Measurements from ENCODE around the gene PARD3. TPM values are rescaled to one million over a fixed set of nuclear protein-coding genes. Genes with fewer than 3 reads are reported as not detected.
A peak's percentile ranks its signal among the peaks of the same experiment; 100 is the strongest.

PARD3 gene
- total RNA-seq, 4 donors from 2014 or later, result 115 to 226 (median 141) TPM

GRCh38 chr10:34637418-34637911 lies 177.6 kb downstream of the PARD3 start:
- Histone ChIP-seq H3K27ac (no peak overlapping the region), H3K4me1 (peaks cover 32% of the 10 kb centered on the region), H3K27me3 (no peaks in the 10 kb centered on the region), H3K9me3 (no peaks in the 10 kb centered on the region), H3K4me3 (no peak overlapping the region), H3K36me3 (no peaks in the 10 kb centered on the region)
- WGBS, result 45% methylated on average over 9 of the region's 9 CpGs
- DNase-seq (ENCODE audit: low spot score in 2 of 2), result no peak
- no peak for TF ChIP-seq EP300 (IDR thresholded peaks at IDR 0.05)
- peak; percentile 85 to 94 for TF ChIP-seq CTCF (IDR thresholded peaks at IDR 0.05)

- Histone ChIP-seq H3K36me3 (no peaks in the 10 kb centered on the region), H3K9me3 (no peaks in the 10 kb centered on the region), H3K4me1 (peaks cover 25% of the 10 kb centered on the region), H3K27ac (no peak overlapping the region), H3K4me3 (no peak overlapping the region), H3K27me3 (no peaks in the 10 kb centered on the region)
- 89% methylated on average over 6 of the region's 6 CpGs for WGBS
- TF ChIP-seq EP300 (IDR thresholded peaks at IDR 0.05) (no peak), POLR2AphosphoS5 (IDR thresholded peaks at IDR 0.05) (no peak), POLR2A (IDR thresholded peaks at IDR 0.05) (no peak), CTCF (IDR thresholded peaks at IDR 0.05) (no peak)
- DNase-seq (ENCODE audit: low spot score in 2 of 2), result no peak
Measured at GRCh38 chr10:34635111-34635510, 180.0 kb downstream of the PARD3 start.

- no peak for DNase-seq (ENCODE audit: low spot score in 2 of 2)
- Histone ChIP-seq H3K4me3 (no peak overlapping the region), H3K27ac (no peak overlapping the region), H3K4me1 (peaks cover 18% of the 10 kb centered on the region), H3K36me3 (no peaks in the 10 kb centered on the region), H3K9me3 (no peaks in the 10 kb centered on the region), H3K27me3 (no peaks in the 10 kb centered on the region)
- 96% methylated on average over 10 of the region's 10 CpGs for WGBS
- TF ChIP-seq EP300 (IDR thresholded peaks at IDR 0.05) (no peak), CTCF (IDR thresholded peaks at IDR 0.05) (no peak), POLR2AphosphoS5 (IDR thresholded peaks at IDR 0.05) (no peak), POLR2A (IDR thresholded peaks at IDR 0.05) (no peak)
Measured at GRCh38 chr10:34633374-34633773, 181.7 kb downstream of the PARD3 start.

- Histone ChIP-seq H3K36me3 (no peaks in the 10 kb centered on the region), H3K27ac (no peak overlapping the region), H3K27me3 (no peaks in the 10 kb centered on the region), H3K4me3 (no peak overlapping the region), H3K4me1 (peaks cover 10% of the 10 kb centered on the region), H3K9me3 (no peaks in the 10 kb centered on the region)
- 88% methylated on average over 5 of the region's 5 CpGs for WGBS
- TF ChIP-seq EP300 (IDR thresholded peaks at IDR 0.05), result no peak
- TF ChIP-seq POLR2AphosphoS5 (IDR thresholded peaks at IDR 0.05), result no peak
- TF ChIP-seq POLR2A (IDR thresholded peaks at IDR 0.05), result no peak
- TF ChIP-seq CTCF (IDR thresholded peaks at IDR 0.05), result no peak
- DNase-seq (ENCODE audit: low spot score in 2 of 2), result no peak
Measured at GRCh38 chr10:34629084-34629483, 186.0 kb downstream of the PARD3 start.

GRCh38 chr10:34628174-34628796 lies 186.8 kb downstream of the PARD3 start:
- H3K4me3 ChIP-seq, result no peak overlapping the region
- peaks cover 10% of the 10 kb centered on the region for H3K4me1 ChIP-seq
- WGBS, result 49% methylated on average over 8 of the region's 8 CpGs
- no peaks in the 10 kb centered on the region for H3K36me3 ChIP-seq
- no peaks in the 10 kb centered on the region for H3K9me3 ChIP-seq
- no peak overlapping the region for H3K27ac ChIP-seq
- no peak for TF ChIP-seq POLR2A (IDR thresholded peaks at IDR 0.05)
- TF ChIP-seq CTCF (IDR thresholded peaks at IDR 0.05), result no peak
- TF ChIP-seq EP300 (IDR thresholded peaks at IDR 0.05), result no peak
- H3K27me3 ChIP-seq, result no peaks in the 10 kb centered on the region
- DNase-seq (ENCODE audit: low spot score in 2 of 2), result no peak
